ENCODE measurements around the gene HEATR3.
A peak's percentile ranks its signal among the peaks of the same experiment; 100 is the strongest.

HEATR3 gene

DNA sequence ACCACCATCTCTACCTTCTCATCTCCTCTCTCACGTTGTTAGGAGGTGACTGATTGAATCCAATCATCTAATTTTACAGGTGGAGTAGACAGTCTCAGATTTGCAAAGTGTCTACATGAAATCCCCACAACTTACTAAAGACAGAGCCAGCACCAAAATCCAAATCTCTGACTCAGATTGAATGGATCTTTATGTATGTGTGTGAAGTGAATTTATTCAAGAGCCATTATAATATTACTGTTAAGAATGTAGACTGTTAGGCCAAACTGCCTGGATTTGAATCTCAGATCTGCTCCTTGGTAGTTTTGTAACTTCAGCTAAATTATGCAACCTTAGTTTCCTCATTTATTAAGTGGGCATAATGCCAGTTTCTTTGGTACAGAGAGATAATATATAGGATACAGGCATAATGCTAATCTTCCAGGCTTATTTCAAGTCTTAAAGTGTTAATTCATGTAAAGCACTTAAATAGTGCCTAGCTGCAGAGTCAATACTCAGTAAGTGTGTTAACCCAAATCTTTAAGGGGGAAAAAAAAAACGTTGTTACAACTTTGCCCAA lies 28.0 kb upstream of the HEATR3 start:
- TF ChIP-seq, protein P1, sequence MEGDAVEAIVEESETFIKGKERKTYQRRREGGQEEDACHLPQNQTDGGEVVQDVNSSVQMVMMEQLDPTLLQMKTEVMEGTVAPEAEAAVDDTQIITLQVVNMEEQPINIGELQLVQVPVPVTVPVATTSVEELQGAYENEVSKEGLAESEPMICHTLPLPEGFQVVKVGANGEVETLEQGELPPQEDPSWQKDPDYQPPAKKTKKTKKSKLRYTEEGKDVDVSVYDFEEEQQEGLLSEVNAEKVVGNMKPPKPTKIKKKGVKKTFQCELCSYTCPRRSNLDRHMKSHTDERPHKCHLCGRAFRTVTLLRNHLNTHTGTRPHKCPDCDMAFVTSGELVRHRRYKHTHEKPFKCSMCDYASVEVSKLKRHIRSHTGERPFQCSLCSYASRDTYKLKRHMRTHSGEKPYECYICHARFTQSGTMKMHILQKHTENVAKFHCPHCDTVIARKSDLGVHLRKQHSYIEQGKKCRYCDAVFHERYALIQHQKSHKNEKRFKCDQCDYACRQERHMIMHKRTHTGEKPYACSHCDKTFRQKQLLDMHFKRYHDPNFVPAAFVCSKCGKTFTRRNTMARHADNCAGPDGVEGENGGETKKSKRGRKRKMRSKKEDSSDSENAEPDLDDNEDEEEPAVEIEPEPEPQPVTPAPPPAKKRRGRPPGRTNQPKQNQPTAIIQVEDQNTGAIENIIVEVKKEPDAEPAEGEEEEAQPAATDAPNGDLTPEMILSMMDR (IDR thresholded peaks at IDR 0.05): no peak
- Histone ChIP-seq H3K27me3 (no peaks in the 10 kb centered on the region), H3K27ac (no peak overlapping the region), H3K36me3 (peaks cover 16 to 51% (median 22%) of the 10 kb centered on the region in 3 donors), H3K4me3 (no peak overlapping the region), H3K9me3 (no peaks in the 10 kb centered on the region), H3K4me1 (no peaks in the 10 kb centered on the region)
- intact Hi-C loops (cut with DNase I; ENCODE audit: low total_unique reads): no loop called here
- no peak for DNase-seq

DNA sequence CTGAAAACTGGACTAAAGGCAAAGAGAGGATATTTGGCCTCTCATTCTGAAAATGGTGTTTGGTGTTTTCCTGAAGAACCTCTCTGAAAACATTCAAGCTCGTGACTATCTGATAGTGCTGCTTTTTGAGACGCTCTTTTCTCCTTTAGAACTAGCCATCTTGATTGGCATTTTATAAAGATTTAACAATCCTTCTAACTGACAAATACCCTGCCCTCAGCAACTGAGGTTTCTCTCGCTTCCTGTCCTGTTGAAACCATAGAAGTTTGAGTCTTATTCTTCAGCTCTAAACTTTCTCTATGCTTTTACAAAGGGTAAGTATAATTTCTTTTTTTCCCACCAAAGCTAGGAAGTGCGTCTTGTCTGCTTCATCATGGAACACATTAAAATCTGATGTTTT lies 27.5 kb upstream of the HEATR3 start:
- H3K27ac ChIP-seq: no peak overlapping the region
- intact Hi-C loops (cut with DNase I; ENCODE audit: low total_unique reads): no loop called here

DNA sequence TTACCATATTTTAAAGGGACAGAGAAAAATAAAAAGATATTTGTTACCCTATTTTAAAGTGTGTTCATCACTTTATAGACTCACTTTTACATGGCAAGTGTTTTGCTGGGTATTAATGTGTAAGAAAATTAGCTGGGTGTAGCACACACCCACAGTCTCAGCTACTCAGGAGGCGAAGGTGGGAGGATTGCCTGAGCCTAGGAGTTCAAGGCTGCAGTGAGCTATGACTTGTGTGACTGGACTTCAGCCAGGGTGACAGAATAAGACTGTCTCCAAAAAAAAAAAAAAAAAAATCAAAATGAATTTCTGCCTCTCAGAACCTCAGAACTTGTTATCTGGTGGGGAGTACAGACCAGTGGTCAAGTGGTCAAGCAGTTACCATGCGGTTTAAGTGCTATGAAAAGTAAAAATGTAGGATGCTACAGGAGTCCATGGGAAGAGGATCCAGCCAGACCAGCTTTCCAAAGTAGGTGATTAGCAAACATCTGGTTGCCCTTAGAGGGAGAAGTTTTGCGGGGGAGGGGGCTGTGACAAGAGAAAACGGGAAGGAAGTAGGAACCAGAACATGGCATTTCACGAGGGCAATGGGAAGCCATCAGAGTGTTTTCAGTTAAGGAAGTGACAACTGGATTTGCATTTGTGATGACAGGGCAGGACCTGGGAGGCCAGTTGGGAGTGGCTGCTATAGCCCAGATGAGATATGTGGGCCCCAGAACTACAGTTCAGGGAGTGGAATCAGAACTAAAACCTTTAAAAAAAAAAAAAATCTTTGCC lies 26.8 kb upstream of the HEATR3 start:
- TF ChIP-seq, protein P1 (IDR thresholded peaks at IDR 0.05): no peak
- peak; percentile 68 to 72 for DNase-seq
- intact Hi-C loops (cut with DNase I; ENCODE audit: low total_unique reads): no loop called here
- H3K9me3 ChIP-seq: no peaks in the 10 kb centered on the region
- H3K4me1 ChIP-seq: no peaks in the 10 kb centered on the region
- no peaks in the 10 kb centered on the region for H3K27me3 ChIP-seq
- no peak overlapping the region for H3K4me3 ChIP-seq
- H3K27ac ChIP-seq: no peak overlapping the region
- H3K36me3 ChIP-seq: peaks cover 16 to 39% (median 17%) of the 10 kb centered on the region in 3 donors

More for the DNA sequence above, 27.5 kb upstream of the HEATR3 start:
- Histone ChIP-seq H3K27me3 (no peaks in the 10 kb centered on the region), H3K4me1 (no peaks in the 10 kb centered on the region), H3K4me3 (no peak overlapping the region), H3K9me3 (no peaks in the 10 kb centered on the region), H3K36me3 (peaks cover 16 to 46% (median 20%) of the 10 kb centered on the region in 3 donors)
- no peak for DNase-seq
- TF ChIP-seq, protein P1 (IDR thresholded peaks at IDR 0.05): no peak

DNA sequence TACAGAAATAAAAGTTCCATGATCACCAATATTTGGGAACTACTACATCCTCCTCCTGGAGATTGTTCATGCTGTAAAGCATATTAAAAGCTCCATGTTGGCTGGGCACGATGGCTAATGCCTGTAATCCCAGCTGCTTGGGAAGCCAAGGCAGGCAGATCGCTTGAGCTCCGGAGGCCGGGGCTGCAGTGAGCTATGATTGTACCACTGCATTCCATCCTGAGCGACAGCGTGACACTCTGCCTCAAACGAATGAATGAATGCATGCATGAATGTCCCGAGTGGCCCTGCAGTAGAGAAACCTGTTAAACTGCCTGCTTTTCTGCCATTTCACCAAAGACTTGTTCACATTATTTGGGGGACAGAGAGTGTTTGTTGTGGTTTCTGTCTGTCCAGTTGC lies 25.8 kb upstream of the HEATR3 start:
- Histone ChIP-seq H3K36me3 (peaks cover 10 to 30% (median 14%) of the 10 kb centered on the region in 3 donors), H3K4me3 (no peak overlapping the region), H3K27ac (no peak overlapping the region), H3K9me3 (no peaks in the 10 kb centered on the region), H3K27me3 (peaks cover 0 to 4% of the 10 kb centered on the region in 2 donors), H3K4me1 (no peaks in the 10 kb centered on the region)
- TF ChIP-seq, protein P1 (IDR thresholded peaks at IDR 0.05): no peak
- DNase-seq: no peak
- intact Hi-C loops (cut with DNase I; ENCODE audit: low total_unique reads): no loop called here

DNA sequence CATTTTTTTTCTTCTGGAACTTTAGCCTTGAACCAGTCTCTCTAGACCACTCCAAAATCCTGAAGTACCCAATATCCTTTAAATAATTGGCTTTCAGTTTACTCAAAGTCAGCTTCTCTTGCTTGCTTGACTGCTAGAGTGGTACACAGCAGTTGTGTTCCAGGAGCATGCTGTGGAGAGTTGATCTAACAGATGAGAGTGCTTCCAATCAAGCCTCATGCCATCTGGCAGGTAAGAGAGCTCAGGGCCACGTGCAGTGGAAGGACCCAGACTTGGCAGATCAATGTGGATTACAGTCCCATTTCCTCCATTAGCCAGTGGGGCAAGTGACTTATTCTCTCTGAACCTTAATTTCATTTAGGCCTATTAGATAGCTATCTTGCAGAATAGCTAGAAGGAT lies 25.1 kb upstream of the HEATR3 start:
- DNase-seq: no peak
- Histone ChIP-seq H3K4me1 (no peaks in the 10 kb centered on the region), H3K9me3 (no peaks in the 10 kb centered on the region), H3K4me3 (no peak overlapping the region), H3K36me3 (peaks cover 5 to 23% (median 11%) of the 10 kb centered on the region in 3 donors), H3K27me3 (peaks cover 0 to 4% of the 10 kb centered on the region in 2 donors), H3K27ac (no peak overlapping the region)
- TF ChIP-seq, protein P1 (IDR thresholded peaks at IDR 0.05): no peak
- intact Hi-C loops (cut with DNase I; ENCODE audit: low total_unique reads): no loop called here
